HepG2 (cell line): ENCODE measurements around the gene CCDC117. TPM values are rescaled to one million over a fixed set of nuclear protein-coding genes. Genes with fewer than 3 reads are reported as not detected.

ENCODE experiments used
- ATF1 ChIP-seq: IDR thresholded peaks from 2 replicates; pipeline ENCODE4 v1.6.1; 2016; ENCODE audit warnings: mild to moderate bottlenecking, control low read depth
- CENPT ChIP-seq: sonication (generic); formaldehyde crosslinking; IDR thresholded peaks from 2 replicates; pipeline ENCODE4 v1.8.0; 2022; ENCODE audit warnings: low read depth, mild to moderate bottlenecking, moderate library complexity, missing genetic modification reagents
- DPF2 ChIP-seq: sonication (generic); formaldehyde crosslinking; IDR thresholded peaks from 2 replicates; pipeline ENCODE4 v1.4.0; 2020; ENCODE audit warnings: mild to moderate bottlenecking, low read depth, missing genetic modification reagents, borderline replicate concordance
- ESRRA ChIP-seq: sonication (generic); formaldehyde crosslinking; IDR thresholded peaks from 2 replicates; pipeline ENCODE4 v1.5.1; 2020; ENCODE audit warnings: mild to moderate bottlenecking, low read depth, missing genetic modification reagents
- FIP1L1 ChIP-seq: fragments of 200-400 bp; formaldehyde crosslinking; IDR thresholded peaks from 2 replicates; pipeline ENCODE4 v1.6.1; 2018; ENCODE audit warnings: low read depth, mild to moderate bottlenecking, low read length, moderate library complexity, borderline replicate concordance; ENCODE audit not compliant: insufficient read depth
- FOXO1 ChIP-seq: sonication (generic); formaldehyde crosslinking; IDR thresholded peaks from 2 replicates; pipeline ENCODE4 v1.4.0; 2020; ENCODE audit warnings: missing genetic modification reagents
- GLI4 ChIP-seq: sonication (generic); formaldehyde crosslinking; IDR thresholded peaks from 2 replicates; pipeline ENCODE4 v1.5.1; 2020; ENCODE audit warnings: missing genetic modification reagents, mild to moderate bottlenecking, moderate library complexity, borderline replicate concordance
- JUN ChIP-seq: sonication (generic); formaldehyde crosslinking; IDR thresholded peaks from 2 replicates; pipeline ENCODE4 v1.4.0; 2020; ENCODE audit warnings: mild to moderate bottlenecking, missing genetic modification reagents
- MLX ChIP-seq: IDR thresholded peaks from 2 replicates; pipeline ENCODE4 v1.6.1; 2016
- MTERF4 ChIP-seq: sonication (generic); formaldehyde crosslinking; IDR thresholded peaks from 2 replicates; pipeline ENCODE4 v1.8.0; 2023; ENCODE audit warnings: mild to moderate bottlenecking, missing genetic modification reagents
- PBX3 ChIP-seq: sonication (generic); formaldehyde crosslinking; IDR thresholded peaks from 2 replicates; pipeline ENCODE4 v1.8.1; 2023; ENCODE audit warnings: missing genetic modification reagents, inconsistent platforms, borderline replicate concordance
- PLSCR1 ChIP-seq: sonication (generic); formaldehyde crosslinking; IDR thresholded peaks from 2 replicates; pipeline ENCODE4 v1.5.0; 2020; ENCODE audit warnings: missing genetic modification reagents, mild to moderate bottlenecking, borderline replicate concordance
- PRMT3 ChIP-seq: sonication (generic); formaldehyde crosslinking; IDR thresholded peaks from 2 replicates; pipeline ENCODE4 v1.8.1; 2022; ENCODE audit warnings: low read depth, mild to moderate bottlenecking, moderate library complexity, missing genetic modification reagents, borderline replicate concordance
- SMAD3 ChIP-seq: sonication (generic); formaldehyde crosslinking; IDR thresholded peaks from 2 replicates; pipeline ENCODE4 v1.4.0; 2020; ENCODE audit warnings: missing genetic modification reagents
- STAG1 ChIP-seq: sonication (generic); formaldehyde crosslinking; IDR thresholded peaks from 2 replicates; pipeline ENCODE4 v1.4.0; 2020; ENCODE audit warnings: missing genetic modification reagents
- ZGPAT ChIP-seq: IDR thresholded peaks from 2 replicates; pipeline ENCODE4 v1.6.1; 2016; ENCODE audit warnings: mild to moderate bottlenecking
- ZMYM3 ChIP-seq: sonication (generic); formaldehyde crosslinking; IDR thresholded peaks from 2 replicates; pipeline ENCODE4 v1.5.1; 2020; ENCODE audit warnings: mild to moderate bottlenecking, missing genetic modification reagents
- ZNF18 ChIP-seq: sonication (generic); formaldehyde crosslinking; IDR thresholded peaks from 2 replicates; pipeline ENCODE4 v1.8.0; 2022; ENCODE audit warnings: mild to moderate bottlenecking, missing genetic modification reagents; ENCODE audit not compliant: insufficient replicate concordance
- ZNF235 ChIP-seq: sonication (generic); formaldehyde crosslinking; IDR thresholded peaks from 2 replicates; pipeline ENCODE4 v1.8.1; 2023; ENCODE audit warnings: mild to moderate bottlenecking, missing genetic modification reagents, borderline replicate concordance
- ZNF451 ChIP-seq: sonication (generic); formaldehyde crosslinking; IDR thresholded peaks from 2 replicates; pipeline ENCODE4 v1.5.0; 2020; ENCODE audit warnings: mild to moderate bottlenecking, missing genetic modification reagents
- ZNF607 ChIP-seq: sonication (generic); formaldehyde crosslinking; IDR thresholded peaks from 2 replicates; pipeline ENCODE4 v1.5.1; 2020; ENCODE audit warnings: missing genetic modification reagents, mild to moderate bottlenecking, borderline replicate concordance
- ZNF619 ChIP-seq: sonication (generic); formaldehyde crosslinking; IDR thresholded peaks from 2 replicates; pipeline ENCODE4 v1.4.0; 2020; ENCODE audit warnings: mild to moderate bottlenecking, missing genetic modification reagents
- polyA plus RNA-seq, 8 experiments: library from polyadenylated mRNA; depleted of rRNA in 3 of 8; stranded (reverse) in 7 of 8; unstranded in 1 of 8; fragments of >200 nt; fragmentation: Illumina TruSeq in 4 of 8; extraction: Trizol in 4 of 8; gene quantifications; 2 replicates each; pipeline versions ENCODE4 v1.2.1 to v1.2.3, GENCODE V29; 2011 to 2016; ENCODE audit warnings: low read depth in 4 of 8, missing spikeins in 1 of 8, mixed read lengths in 1 of 8; ENCODE audit not compliant: insufficient read depth in 1 of 8
- total RNA-seq, 5 experiments: library from RNA; depleted of rRNA; stranded (reverse); fragments of >200 nt; fragmentation: Illumina TruSeq; extraction: Trizol; gene quantifications; 2 replicates each; pipeline ENCODE4 v1.2.3, GENCODE V29; 2016; ENCODE audit warnings: low read depth in 1 of 5

Gene CCDC117
- total and polyA plus RNA-seq, 2 of the 13 experiments (the other 11 are each of a cell fraction or from before 2014, with no cell fraction given): 12.6 to 34.2 TPM

- TF ChIP-seq DPF2 (CRISPR knock-in tag): no peak
- TF ChIP-seq ESRRA (CRISPR knock-in tag): 0 out of 2 replicates have a peak, but pooled peaks have one; percentile 39
- peak; percentile 74; the same call in 1 of the 2 replicates for TF ChIP-seq SMAD3 (CRISPR knock-in tag)
- TF ChIP-seq ZMYM3 (CRISPR knock-in tag): peak; percentile 17; the same call in 1 of the 2 replicates
- TF ChIP-seq ZNF619 (CRISPR knock-in tag): no peak; the same call in 1 of the 2 replicates
- TF ChIP-seq PRMT3 (CRISPR knock-in tag): 0 out of 2 replicates have a peak, but pooled peaks have one; percentile 60
- TF ChIP-seq JUN (CRISPR knock-in tag): peak; percentile 64; the same call in 1 of the 2 replicates
- TF ChIP-seq ZNF235 (CRISPR knock-in tag): 0 out of 2 replicates have a peak, but pooled peaks have one; percentile 26
- TF ChIP-seq GLI4: peak; percentile 86; the same call in 1 of the 2 replicates
- TF ChIP-seq MTERF4 (CRISPR knock-in tag): peak; percentile 96
- TF ChIP-seq PLSCR1: 0 out of 2 replicates have a peak, but pooled peaks have one; percentile 39
- no peak for TF ChIP-seq FIP1L1
- TF ChIP-seq ZGPAT (CRISPR knock-in tag): peak; percentile 74
- TF ChIP-seq ATF1 (CRISPR knock-in tag): no peak
- TF ChIP-seq ZNF451 (CRISPR knock-in tag): peak; percentile 87; the same call in 1 of the 2 replicates
- peak; percentile 91 for TF ChIP-seq ZNF607 (CRISPR knock-in tag)
- 0 out of 2 replicates have a peak, but pooled peaks have one; percentile 80 for TF ChIP-seq CENPT (CRISPR knock-in tag)
- no peak for TF ChIP-seq MLX (CRISPR knock-in tag)
- TF ChIP-seq ZNF18 (CRISPR knock-in tag): no peak
- TF ChIP-seq FOXO1 (CRISPR knock-in tag): no peak
- no peak for TF ChIP-seq STAG1 (CRISPR knock-in tag)
- TF ChIP-seq PBX3 (CRISPR knock-in tag): no peak
Measured at GRCh38 chr22:28800308-28801041, 28.0 kb downstream of the CCDC117 start, which contains the start of gene XBP1 (continued).
